Liver (tissue), 9 donors: ENCODE data around the gene SHISA3. TPM values are rescaled to one million over a fixed set of nuclear protein-coding genes. Genes with fewer than 3 reads are reported as not detected.

Experiments
- DNase-seq: peaks from one replicate; pipeline ENCODE4 v3.0.0-alpha.2; 2017; ENCODE audit warnings: low spot score
- H3K27ac ChIP-seq, 2 donors: one replicate each; pipeline ENCODE4 v1.7.0; 2013; ENCODE audit warnings: inconsistent platforms in 2 of 2, low read length in 2 of 2, control low read depth in 1 of 2, low read depth in 1 of 2, mild to moderate bottlenecking in 1 of 2
- H3K27me3 ChIP-seq, 4 donors: one replicate each; pipeline versions ENCODE4 v1.6.1 to v1.7.0; 2013; ENCODE audit warnings: low read length in 3 of 4, inconsistent platforms in 1 of 4, mild to moderate bottlenecking in 1 of 4, moderate library complexity in 1 of 4; ENCODE audit not compliant: control insufficient read depth in 4 of 4, insufficient read depth in 4 of 4
- H3K36me3 ChIP-seq, 4 donors: one replicate each; pipeline versions ENCODE4 v1.6.1 to v1.7.0; 2013; ENCODE audit warnings: low read length in 3 of 4, mild to moderate bottlenecking in 3 of 4, low read depth in 1 of 4, moderate library complexity in 1 of 4; ENCODE audit not compliant: control insufficient read depth in 4 of 4, insufficient read depth in 3 of 4
- H3K4me1 ChIP-seq, 4 donors: one replicate each; pipeline versions ENCODE4 v1.6.1 to v1.7.0; 2013; ENCODE audit warnings: low read length in 3 of 4, mild to moderate bottlenecking in 3 of 4, moderate library complexity in 1 of 4; ENCODE audit not compliant: control insufficient read depth in 4 of 4, insufficient read depth in 4 of 4
- H3K4me3 ChIP-seq, 3 donors: one replicate each; pipeline versions ENCODE4 v1.6.1 to v1.7.0; 2013; ENCODE audit warnings: low read length in 3 of 3, control low read depth in 1 of 3, low read depth in 1 of 3, mild to moderate bottlenecking in 1 of 3
- H3K9ac ChIP-seq, 2 donors: one replicate each; pipeline ENCODE4 v1.7.0; 2013; ENCODE audit warnings: low read length in 2 of 2, mild to moderate bottlenecking in 2 of 2, moderate library complexity in 2 of 2, control low read depth in 1 of 2, low read depth in 1 of 2
- H3K9me3 ChIP-seq, 4 donors: one replicate each; pipeline versions ENCODE4 v1.6.1 to v1.7.0; 2013; ENCODE audit warnings: low read length in 3 of 4; ENCODE audit not compliant: control insufficient read depth in 4 of 4
- EGR1 ChIP-seq, 2 donors: IDR thresholded peaks; 2 replicates each; pipeline ENCODE4 v1.6.1; 2016 to 2018; ENCODE audit warnings: antibody characterized with exemption in 2 of 2, low read depth in 2 of 2
- FOXA2 ChIP-seq: IDR thresholded peaks from 2 replicates; pipeline ENCODE4 v1.6.1; 2016; ENCODE audit warnings: antibody characterized with exemption
- GABPA ChIP-seq, 2 donors: IDR thresholded peaks in 1 of 2; conservative IDR thresholded peaks in 1 of 2; 2 replicates each; pipeline ENCODE4 v1.6.1; 2016; ENCODE audit warnings: antibody characterized with exemption in 2 of 2, mild to moderate bottlenecking in 1 of 2, moderate library complexity in 1 of 2
- HNF4A ChIP-seq, 2 donors: conservative IDR thresholded peaks; 2 replicates each; pipeline ENCODE4 v1.6.1; 2016; ENCODE audit warnings: antibody characterized with exemption in 2 of 2, mild to moderate bottlenecking in 2 of 2
- HNF4G ChIP-seq: IDR thresholded peaks from 2 replicates; pipeline ENCODE4 v1.6.1; 2016; ENCODE audit warnings: antibody characterized with exemption
- JUND ChIP-seq, 2 donors: IDR thresholded peaks; 2 replicates each; pipeline ENCODE4 v1.6.1; 2016; ENCODE audit warnings: antibody characterized with exemption in 2 of 2
- MAX ChIP-seq: IDR thresholded peaks from 2 replicates; pipeline ENCODE4 v1.6.1; 2016; ENCODE audit warnings: antibody characterized with exemption
- NR2F2 ChIP-seq: IDR thresholded peaks from 2 replicates; pipeline ENCODE4 v1.6.1; 2016; ENCODE audit warnings: antibody characterized with exemption
- RAD21 ChIP-seq, 2 donors: IDR thresholded peaks; 2 replicates each; pipeline ENCODE4 v1.6.1; 2016; ENCODE audit warnings: antibody characterized with exemption in 2 of 2, mild to moderate bottlenecking in 2 of 2
- REST ChIP-seq: IDR thresholded peaks from 2 replicates; pipeline ENCODE4 v1.6.1; 2016; ENCODE audit warnings: antibody characterized with exemption, mild to moderate bottlenecking
- RXRA ChIP-seq, 2 donors: IDR thresholded peaks; 2 replicates each; pipeline ENCODE4 v1.6.1; 2017 to 2018; ENCODE audit warnings: antibody characterized with exemption in 2 of 2, mild to moderate bottlenecking in 1 of 2
- SP1 ChIP-seq: IDR thresholded peaks from 2 replicates; pipeline ENCODE4 v1.6.1; 2018; ENCODE audit warnings: antibody characterized with exemption, mild to moderate bottlenecking
- TAF1 ChIP-seq: conservative IDR thresholded peaks from 2 replicates; pipeline ENCODE4 v1.6.1; 2016; ENCODE audit warnings: antibody characterized with exemption, mild to moderate bottlenecking
- YY1 ChIP-seq: IDR thresholded peaks from 2 replicates; pipeline ENCODE4 v1.6.1; 2016; ENCODE audit warnings: antibody characterized with exemption, mild to moderate bottlenecking
- ZBTB33 ChIP-seq: IDR thresholded peaks from 2 replicates; pipeline ENCODE4 v1.6.1; 2016; ENCODE audit warnings: antibody characterized with exemption
- WGBS: extraction: QIAGEN DNeasy Blood & Tissue Kit; methylation state at CpG from one replicate; pipeline ENCODE4 v1.1.7; 2013; 5-methylcytosine and 5-hydroxymethylcytosine counted together
- polyA plus RNA-seq, 2 donors: library from polyadenylated mRNA; stranded (reverse) in 1 of 2; unstranded in 1 of 2; fragments of 200-250 nt in 1 of 2; fragments of >200 nt in 1 of 2; fragmentation: Nextera tagmentation in 1 of 2; extraction: Ambion mirVana in 1 of 2; gene quantifications; one replicate each; pipeline versions ENCODE4 v1.2.1 to v1.2.3, GENCODE V29; 2013 to 2015
- total RNA-seq, 2 donors: library from RNA; depleted of rRNA; stranded (reverse); fragments of >200 nt; gene quantifications; one replicate each; pipeline ENCODE4 v1.2.3, GENCODE V29; 2014
- TF ChIP-seq, protein P1 (sequence below): fragments of 150-350 bp; IDR thresholded peaks from 2 replicates; pipeline ENCODE4 v1.5.1; 2017; ENCODE audit warnings: improper control_type of control experiment, low read depth, low read length; ENCODE audit not compliant: missing input control
- donor health status: healthy.
- donor health status: healthy.
- donor health status: healthy.
- donor health status: healthy.
- donor health status: healthy.

The SHISA3 gene
- total and polyA plus RNA-seq, 4 donors, result 0.25 to 0.63 (median 0.56) TPM; not detected in 1

DNA sequence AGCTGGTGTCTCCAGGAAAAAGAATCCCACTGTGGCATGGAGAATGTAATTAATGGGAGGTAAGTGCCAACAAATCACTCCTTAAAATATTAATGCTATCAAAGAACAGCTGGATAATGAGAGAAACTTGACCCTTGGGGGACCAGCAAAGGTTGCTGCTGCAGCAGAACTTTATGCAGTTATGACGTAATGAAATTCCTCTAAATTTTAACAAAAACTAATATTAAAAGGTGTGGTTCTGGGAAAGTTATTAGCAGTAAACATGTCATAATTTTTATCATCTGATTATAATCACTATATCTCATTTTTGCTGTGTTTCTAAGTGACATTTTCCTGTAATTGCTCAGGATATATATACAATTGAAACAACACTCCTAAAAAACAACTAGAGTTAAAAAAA lies 1.7 kb upstream of the SHISA3 start:
- Histone ChIP-seq H3K4me1 (peaks cover 16 to 29% (median 19%) of the 10 kb centered on the region in 4 donors), H3K36me3 (no peaks in the 10 kb centered on the region), H3K27ac (no peak overlapping the region), H3K9ac (no peak overlapping the region), H3K27me3 (peaks cover 2 to 17% (median 9%) of the 10 kb centered on the region in 4 donors), H3K4me3 (no peak overlapping the region), H3K9me3 (no peaks in the 10 kb centered on the region)
- WGBS, result 85% methylated on average over 1 of the region's 1 CpG
- DNase-seq, result no peak
- no peak for TF ChIP-seq NR2F2
- TF ChIP-seq REST, result no peak
- no peak for TF ChIP-seq TAF1
- TF ChIP-seq EGR1 (IDR thresholded peaks at IDR 0.05; ENCODE audit: low read depth in 2 of 2), result no peak
- TF ChIP-seq MAX, result no peak
- TF ChIP-seq SP1, result no peak
- no peak for TF ChIP-seq ZBTB33
- no peak for TF ChIP-seq FOXA2
- TF ChIP-seq, protein P1, sequence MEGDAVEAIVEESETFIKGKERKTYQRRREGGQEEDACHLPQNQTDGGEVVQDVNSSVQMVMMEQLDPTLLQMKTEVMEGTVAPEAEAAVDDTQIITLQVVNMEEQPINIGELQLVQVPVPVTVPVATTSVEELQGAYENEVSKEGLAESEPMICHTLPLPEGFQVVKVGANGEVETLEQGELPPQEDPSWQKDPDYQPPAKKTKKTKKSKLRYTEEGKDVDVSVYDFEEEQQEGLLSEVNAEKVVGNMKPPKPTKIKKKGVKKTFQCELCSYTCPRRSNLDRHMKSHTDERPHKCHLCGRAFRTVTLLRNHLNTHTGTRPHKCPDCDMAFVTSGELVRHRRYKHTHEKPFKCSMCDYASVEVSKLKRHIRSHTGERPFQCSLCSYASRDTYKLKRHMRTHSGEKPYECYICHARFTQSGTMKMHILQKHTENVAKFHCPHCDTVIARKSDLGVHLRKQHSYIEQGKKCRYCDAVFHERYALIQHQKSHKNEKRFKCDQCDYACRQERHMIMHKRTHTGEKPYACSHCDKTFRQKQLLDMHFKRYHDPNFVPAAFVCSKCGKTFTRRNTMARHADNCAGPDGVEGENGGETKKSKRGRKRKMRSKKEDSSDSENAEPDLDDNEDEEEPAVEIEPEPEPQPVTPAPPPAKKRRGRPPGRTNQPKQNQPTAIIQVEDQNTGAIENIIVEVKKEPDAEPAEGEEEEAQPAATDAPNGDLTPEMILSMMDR, result no peak
- no peak for TF ChIP-seq HNF4A (conservative IDR thresholded peaks at IDR 0.05)
- no peak for TF ChIP-seq RXRA (IDR thresholded peaks at IDR 0.05)
- no peak for TF ChIP-seq JUND (IDR thresholded peaks at IDR 0.05)

DNA sequence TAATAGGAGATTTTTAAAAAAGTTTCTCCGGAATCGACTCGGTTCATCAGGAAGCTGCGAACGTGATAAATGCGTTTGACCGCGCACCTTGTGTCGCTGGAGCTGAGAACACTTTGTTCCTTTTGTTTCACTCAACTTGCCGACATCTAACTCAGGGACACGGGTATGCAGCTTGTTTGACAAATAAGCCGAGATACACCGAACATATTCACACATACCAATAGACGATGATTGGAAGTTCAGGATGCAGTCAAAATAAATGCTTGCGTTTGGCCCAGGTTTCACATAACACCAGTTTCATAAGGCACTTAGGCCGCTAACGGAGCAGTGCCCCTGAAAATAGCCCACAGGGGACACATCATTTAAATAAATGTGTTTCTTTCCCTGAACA lies 932 bp upstream of the SHISA3 start:
- Histone ChIP-seq H3K27me3 (peaks cover 2 to 22% (median 10%) of the 10 kb centered on the region in 4 donors), H3K27ac (no peak overlapping the region), H3K36me3 (no peaks in the 10 kb centered on the region), H3K9ac (no peak overlapping the region), H3K9me3 (no peaks in the 10 kb centered on the region), H3K4me3 (peak overlapping the region in 1 of 3 donors; percentile 10), H3K4me1 (peaks cover 16 to 29% (median 19%) of the 10 kb centered on the region in 4 donors)
- no peak for DNase-seq
- WGBS, result 19% methylated on average over 17 of the region's 17 CpGs
- no peak for TF ChIP-seq MAX
- no peak for TF ChIP-seq NR2F2
- TF ChIP-seq HNF4G, result no peak
- TF ChIP-seq TAF1, result no peak
- no peak for TF ChIP-seq GABPA (IDR thresholded peaks at IDR 0.05 in 1 of 2, conservative IDR thresholded peaks at IDR 0.05 in 1 of 2)
- TF ChIP-seq EGR1 (IDR thresholded peaks at IDR 0.05; ENCODE audit: low read depth in 2 of 2), result no peak
- no peak for TF ChIP-seq FOXA2
- TF ChIP-seq YY1, result no peak
- TF ChIP-seq RXRA (IDR thresholded peaks at IDR 0.05), result no peak
- TF ChIP-seq RAD21 (IDR thresholded peaks at IDR 0.05), result no peak
- TF ChIP-seq SP1, result no peak
- TF ChIP-seq, protein P1, result no peak
- no peak for TF ChIP-seq HNF4A (conservative IDR thresholded peaks at IDR 0.05)
- TF ChIP-seq ZBTB33, result no peak
